Peyer's patch (tissue), 4 donors: ENCODE data around the gene ACTA1.

Source experiments
- POLR2A ChIP-seq, 2 donors: fragments of 450-650 bp; IDR thresholded peaks; one replicate each; pipeline ENCODE4 v1.5.1; 2017; ENCODE audit warnings: antibody characterized with exemption in 2 of 2, mild to moderate bottlenecking in 2 of 2, moderate library complexity in 2 of 2
- TF ChIP-seq, protein P1 (sequence below), 6 experiments: fragments of 450-650 bp in 4 of 6; fragments of 200-600 bp in 2 of 6; sonication (generic) in 1 of 6; IDR thresholded peaks; one replicate each; pipeline ENCODE4 v1.5.1; 2017 to 2019; ENCODE audit warnings: antibody characterized with exemption in 6 of 6, mild to moderate bottlenecking in 3 of 6, moderate library complexity in 1 of 6

DNA sequence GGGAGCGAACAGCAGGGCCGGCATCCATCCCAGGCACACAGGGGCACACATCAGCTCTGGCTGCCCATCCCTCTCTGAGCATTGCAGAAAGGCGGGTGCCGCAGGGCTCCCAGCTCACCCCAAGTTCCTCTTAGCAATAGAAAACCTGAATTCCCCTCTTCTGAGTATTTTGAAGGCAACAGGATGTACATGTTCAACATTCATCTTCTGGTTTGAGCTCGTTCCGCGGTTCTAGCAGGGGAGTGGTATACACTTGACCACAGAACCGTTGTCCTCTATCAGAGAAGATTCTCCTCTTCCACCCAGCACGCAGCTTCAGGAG lies 23.6 kb downstream of the ACTA1 start:
- TF ChIP-seq, protein P1, sequence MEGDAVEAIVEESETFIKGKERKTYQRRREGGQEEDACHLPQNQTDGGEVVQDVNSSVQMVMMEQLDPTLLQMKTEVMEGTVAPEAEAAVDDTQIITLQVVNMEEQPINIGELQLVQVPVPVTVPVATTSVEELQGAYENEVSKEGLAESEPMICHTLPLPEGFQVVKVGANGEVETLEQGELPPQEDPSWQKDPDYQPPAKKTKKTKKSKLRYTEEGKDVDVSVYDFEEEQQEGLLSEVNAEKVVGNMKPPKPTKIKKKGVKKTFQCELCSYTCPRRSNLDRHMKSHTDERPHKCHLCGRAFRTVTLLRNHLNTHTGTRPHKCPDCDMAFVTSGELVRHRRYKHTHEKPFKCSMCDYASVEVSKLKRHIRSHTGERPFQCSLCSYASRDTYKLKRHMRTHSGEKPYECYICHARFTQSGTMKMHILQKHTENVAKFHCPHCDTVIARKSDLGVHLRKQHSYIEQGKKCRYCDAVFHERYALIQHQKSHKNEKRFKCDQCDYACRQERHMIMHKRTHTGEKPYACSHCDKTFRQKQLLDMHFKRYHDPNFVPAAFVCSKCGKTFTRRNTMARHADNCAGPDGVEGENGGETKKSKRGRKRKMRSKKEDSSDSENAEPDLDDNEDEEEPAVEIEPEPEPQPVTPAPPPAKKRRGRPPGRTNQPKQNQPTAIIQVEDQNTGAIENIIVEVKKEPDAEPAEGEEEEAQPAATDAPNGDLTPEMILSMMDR (IDR thresholded peaks at IDR 0.05), result no peak
- no peak for TF ChIP-seq POLR2A (IDR thresholded peaks at IDR 0.05)
